ENCODE results near the gene SPACA9.

DNA sequence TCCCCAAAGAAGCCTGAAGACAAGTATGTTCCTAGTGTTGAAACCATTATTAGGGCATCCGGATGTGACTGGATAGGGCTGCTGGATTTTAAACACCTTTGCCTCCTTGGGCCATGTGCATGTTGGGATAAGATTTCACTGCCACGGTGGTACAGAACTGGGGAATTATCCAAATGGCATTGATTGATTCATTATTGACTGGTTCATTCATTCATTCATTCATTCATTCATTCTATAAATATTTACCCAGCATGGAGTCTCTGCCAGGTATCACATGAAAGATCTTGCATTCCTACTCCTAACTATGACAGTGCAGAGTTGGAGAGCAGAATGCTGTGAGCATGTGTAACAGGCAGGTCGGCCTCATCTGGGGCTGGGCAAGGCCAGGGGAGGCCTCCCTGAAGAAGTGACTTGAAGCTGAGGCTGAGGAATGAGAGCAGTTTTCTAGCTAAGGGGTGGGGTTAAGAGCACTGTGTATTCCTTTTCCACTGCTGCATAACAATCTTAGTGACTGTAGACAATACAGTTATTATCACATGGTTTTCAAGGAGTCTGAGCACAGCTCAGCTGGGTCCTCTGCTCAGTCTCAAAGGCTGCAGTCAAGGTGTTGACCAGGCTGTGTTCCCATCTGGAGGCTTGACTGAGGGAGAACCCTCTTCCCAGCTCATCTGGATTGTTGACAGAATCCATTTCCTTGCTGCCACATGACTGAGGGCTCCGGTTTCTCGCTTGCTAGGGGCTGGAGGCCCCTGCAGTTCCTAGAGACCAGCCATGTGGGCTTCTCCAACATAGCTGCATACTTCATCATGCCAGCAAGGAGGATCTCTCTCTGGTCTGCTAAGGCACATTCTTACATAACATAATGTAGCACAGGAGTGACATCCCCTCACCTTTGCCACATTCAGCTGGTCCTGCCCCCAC lies 36.3 kb upstream of the SPACA9 start:
- TF ChIP-seq POLR2A (IDR thresholded peaks at IDR 0.05; ENCODE audit: low read depth, low read length): no peak
- TF ChIP-seq POLR2AphosphoS5 (IDR thresholded peaks at IDR 0.05; ENCODE audit: low read depth, low read length): no peak
- no peak for TF ChIP-seq TAF1 (IDR thresholded peaks at IDR 0.05; ENCODE audit: borderline replicate concordance, low read depth, low read length)
